Liver (tissue), 3 donors: ENCODE results near the gene BTBD9.

ENCODE experiments used
- ATF3 ChIP-seq: IDR thresholded peaks from 2 replicates; pipeline ENCODE4 v1.6.1; 2016; ENCODE audit warnings: antibody characterized with exemption
- CTCF ChIP-seq: fragments of 150-350 bp; IDR thresholded peaks from 2 replicates; pipeline ENCODE4 v1.5.1; 2017; ENCODE audit warnings: improper control_type of control experiment, low read depth, low read length; ENCODE audit not compliant: missing input control
- HNF4G ChIP-seq: IDR thresholded peaks from 2 replicates; pipeline ENCODE4 v1.6.1; 2016; ENCODE audit warnings: antibody characterized with exemption
- MAX ChIP-seq: IDR thresholded peaks from 2 replicates; pipeline ENCODE4 v1.6.1; 2016; ENCODE audit warnings: antibody characterized with exemption
- RXRA ChIP-seq, 2 donors: IDR thresholded peaks; 2 replicates each; pipeline ENCODE4 v1.6.1; 2017 to 2018; ENCODE audit warnings: antibody characterized with exemption in 2 of 2, mild to moderate bottlenecking in 1 of 2
- TAF1 ChIP-seq: conservative IDR thresholded peaks from 2 replicates; pipeline ENCODE4 v1.6.1; 2016; ENCODE audit warnings: antibody characterized with exemption, mild to moderate bottlenecking
- donor health status: healthy.
- donor health status: healthy.

GRCh38 chr6:38194589-38194988, 445.1 kb downstream of the BTBD9 start:
- TF ChIP-seq HNF4G (no peak), MAX (no peak), CTCF (no peak), TAF1 (no peak), RXRA (IDR thresholded peaks at IDR 0.05) (no peak), ATF3 (no peak)
